ENCODE data around the gene ADAP1. TPM values are rescaled to one million over a fixed set of nuclear protein-coding genes. Genes with fewer than 3 reads are reported as not detected.

ADAP1 gene
- total RNA-seq, 1 experiment from 2014 or later: 77.6 TPM

- no peak overlapping the region for H3K4me3 ChIP-seq (ENCODE audit: low read depth, low read length)
- H3K36me3 ChIP-seq (ENCODE audit: control insufficient read depth, insufficient read depth, low read length): peaks cover 3% of the 10 kb centered on the region
- Mint-ChIP-seq H3K9me3 (ENCODE audit: unreplicated experiment) (no peaks in the 10 kb centered on the region), H3K4me3 (ENCODE audit: unreplicated experiment) (no peak overlapping the region), H3K36me3 (ENCODE audit: insufficient read depth, unreplicated experiment) (peaks cover 62% of the 10 kb centered on the region), H3K27ac (ENCODE audit: unreplicated experiment) (no peak overlapping the region), H3K27me3 (ENCODE audit: insufficient read depth, unreplicated experiment) (no peaks in the 10 kb centered on the region), H3K4me1 (ENCODE audit: low read depth, unreplicated experiment) (no peaks in the 10 kb centered on the region)
- H3K9me3 ChIP-seq: no peaks in the 10 kb centered on the region
- no peak for TF ChIP-seq CTCF (IDR thresholded peaks at IDR 0.05; ENCODE audit: insufficient read depth in 1 of 2, low read depth in 1 of 2, low read length in 1 of 2, severe bottlenecking in 1 of 2, unreplicated experiment in 1 of 2)
- POLR2A ChIA-PET: no interaction called here
- CTCF ChIA-PET: no interaction called here
- DNase-seq: no peak
- no TSS peak for BruUV-seq (replicated peaks)
- H3K27me3 ChIP-seq (replicated peaks; ENCODE audit: control insufficient read depth, insufficient read depth, low read length): no peaks in the 10 kb centered on the region
- H3K4me1 ChIP-seq: no peaks in the 10 kb centered on the region
- intact Hi-C loops (cut with micrococcal nuclease; ENCODE audit: unreplicated experiment): no loop called here
Observed at GRCh38 chr7:886626-887487, 67.6 kb downstream of the ADAP1 start.

- H3K4me3 Mint-ChIP-seq (ENCODE audit: unreplicated experiment): no peak overlapping the region
Observed at GRCh38 chr7:885893-886625, 68.4 kb downstream of the ADAP1 start.

More at GRCh38 chr7:885893-886625, 68.4 kb downstream of the ADAP1 start:
- ChIA-PET CTCF (interaction anchor here (0.6 kb wide), 1 partner anchor 45 kb away, joined by 4 read pairs; no protein-coding TSS in a partner anchor), POLR2A (no interaction called here)
- Mint-ChIP-seq H3K4me1 (ENCODE audit: low read depth, unreplicated experiment) (no peaks in the 10 kb centered on the region), H3K9me3 (ENCODE audit: unreplicated experiment) (no peaks in the 10 kb centered on the region), H3K27me3 (ENCODE audit: insufficient read depth, unreplicated experiment) (no peaks in the 10 kb centered on the region), H3K27ac (ENCODE audit: unreplicated experiment) (no peak overlapping the region), H3K36me3 (ENCODE audit: insufficient read depth, unreplicated experiment) (peaks cover 56% of the 10 kb centered on the region)
- H3K9me3 ChIP-seq: no peaks in the 10 kb centered on the region
- H3K36me3 ChIP-seq (ENCODE audit: control insufficient read depth, insufficient read depth, low read length): peaks cover 3% of the 10 kb centered on the region
- H3K4me3 ChIP-seq (ENCODE audit: low read depth, low read length): no peak overlapping the region
- H3K4me1 ChIP-seq: no peaks in the 10 kb centered on the region
- intact Hi-C loops (cut with micrococcal nuclease; ENCODE audit: unreplicated experiment): no loop called here
- BruUV-seq (replicated peaks): no TSS peak
- DNase-seq: no peak
- no peak for TF ChIP-seq CTCF (IDR thresholded peaks at IDR 0.05; ENCODE audit: insufficient read depth in 1 of 2, low read depth in 1 of 2, low read length in 1 of 2, severe bottlenecking in 1 of 2, unreplicated experiment in 1 of 2)
- no peaks in the 10 kb centered on the region for H3K27me3 ChIP-seq (replicated peaks; ENCODE audit: control insufficient read depth, insufficient read depth, low read length)

Data from Caco-2 (cell line).